ENCODE data around the gene TSPAN10. TPM values are rescaled to one million over a fixed set of nuclear protein-coding genes. Genes with fewer than 3 reads are reported as not detected.
"Not testable (repeated sequence)": the region's sequence is repeated elsewhere in the genome, so short reads cannot be mapped to it uniquely, and the experiment has no call there.

The TSPAN10 gene
- polyA plus RNA-seq (ENCODE audit: insufficient read length in 4 of 4) = 1 to 10 TPM; 2.0 to 6.9 (median 2.2) TPM

DNA sequence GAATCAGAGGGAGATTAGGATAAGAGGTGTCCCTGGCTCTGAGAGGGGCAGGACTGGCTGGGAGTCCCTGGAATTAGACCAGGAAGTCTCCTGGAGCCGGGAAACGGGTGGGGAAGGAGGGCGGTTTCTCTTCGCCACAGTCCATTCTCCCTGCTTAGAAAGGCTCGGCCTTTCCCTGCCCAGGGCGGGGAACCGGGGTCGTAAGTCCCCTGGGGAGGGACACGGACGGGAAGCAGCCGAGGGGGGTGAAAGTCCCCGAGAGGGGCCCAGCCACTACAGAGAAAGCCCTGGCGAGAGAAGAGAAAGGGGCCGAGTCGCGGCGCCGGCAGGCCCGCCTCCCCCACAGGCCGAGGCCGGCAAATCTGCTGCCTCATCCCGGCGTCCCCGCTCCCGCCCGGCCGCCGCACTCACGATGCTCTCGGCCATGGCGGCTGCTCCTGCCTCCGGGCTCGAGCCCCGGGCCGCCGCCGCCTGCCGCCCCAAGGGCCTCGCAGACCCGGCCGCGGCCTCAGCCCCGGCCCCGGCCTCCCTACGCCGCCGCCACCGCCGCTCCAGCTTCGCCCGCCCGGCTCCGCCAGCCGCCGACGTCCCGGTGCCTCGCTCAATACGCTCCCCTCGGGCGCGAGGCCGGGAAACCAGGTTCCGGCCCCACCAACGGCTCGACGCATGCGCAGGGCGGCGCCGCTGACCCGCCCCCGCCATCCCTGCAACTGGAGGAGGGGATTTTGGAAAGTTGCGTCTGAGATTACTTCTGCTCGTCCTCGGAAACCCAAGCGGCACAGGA lies at the start of gene TSPAN10, which contains the start of gene NPLOC4:
TSS of gene TSPAN10 (plus strand) at position 692 of the 784 bp plus-strand sequence. CDS start 5,217 bp downstream, outside the sequence.
TSS of gene NPLOC4 (minus strand) at position 608 of the 784 bp plus-strand sequence. CDS start at position 426, 182 bp downstream.
- DNase-seq (ENCODE audit: low read depth in 4 of 4, low spot score in 3 of 4) = peak; percentile 63 to 75 (median 73)

DNA sequence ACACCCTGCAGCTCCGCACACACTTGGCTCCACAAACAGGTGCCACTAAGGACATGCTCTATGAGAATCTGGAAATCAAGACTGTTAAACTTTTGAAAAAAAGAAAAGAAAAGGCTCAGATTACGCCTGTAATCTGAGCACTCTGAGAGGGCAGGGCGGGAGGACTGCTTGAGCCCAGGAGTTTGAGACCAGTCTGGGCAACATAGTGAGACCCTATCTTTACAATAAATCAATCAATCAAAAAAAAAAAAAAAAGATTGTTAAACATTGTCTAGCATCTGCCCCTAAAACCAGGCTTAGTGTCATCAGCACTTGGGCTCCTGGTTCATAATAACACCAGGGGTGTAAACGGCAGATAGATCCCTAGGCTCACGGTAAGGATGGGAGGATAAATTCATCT lies 47.4 kb upstream of the TSPAN10 start:
- DNase-seq (ENCODE audit: low read depth in 4 of 4, low spot score in 3 of 4) = no peak

DNA sequence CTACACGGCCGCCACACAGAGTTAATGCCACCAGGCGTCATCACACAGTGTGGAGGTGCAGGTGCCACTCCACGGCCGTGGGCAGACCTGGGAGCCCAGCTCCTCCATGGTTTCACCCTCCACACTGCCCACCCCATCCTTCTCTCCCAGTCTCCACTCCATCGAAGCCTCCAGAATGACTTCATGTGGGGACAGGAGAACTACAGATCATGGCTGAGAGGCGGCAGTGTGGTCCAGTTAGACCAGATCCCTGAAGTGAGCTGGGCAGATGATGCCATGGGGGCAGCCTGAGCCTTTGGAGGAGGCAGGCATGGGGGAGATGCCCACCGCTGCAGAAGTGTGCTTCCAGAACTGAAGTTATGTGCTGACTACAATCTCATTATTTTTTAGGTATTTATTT lies 46.9 kb upstream of the TSPAN10 start:
- no peak for DNase-seq (ENCODE audit: low read depth in 4 of 4, low spot score in 3 of 4)

DNA sequence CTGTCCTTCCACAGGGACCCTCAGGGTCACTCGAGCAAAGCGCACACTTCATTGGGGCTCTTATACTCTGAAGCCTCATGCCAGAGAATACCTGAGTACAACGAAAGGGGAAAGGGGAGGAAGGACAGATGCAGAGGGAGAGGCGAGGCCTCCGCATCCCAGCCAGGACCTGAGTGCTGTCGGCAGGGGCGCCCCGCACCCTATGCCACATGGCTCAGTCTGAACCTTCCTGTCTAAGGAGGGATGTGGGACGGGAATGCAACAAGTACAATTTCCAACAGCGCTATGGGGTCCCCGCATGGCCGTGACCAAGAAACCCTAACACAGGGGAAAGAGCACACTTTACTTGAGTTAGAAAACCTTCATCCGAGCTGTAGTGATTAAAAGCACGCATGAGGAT lies 45.0 kb upstream of the TSPAN10 start:
- DNase-seq (ENCODE audit: low read depth in 4 of 4, low spot score in 3 of 4) = no peak

DNA sequence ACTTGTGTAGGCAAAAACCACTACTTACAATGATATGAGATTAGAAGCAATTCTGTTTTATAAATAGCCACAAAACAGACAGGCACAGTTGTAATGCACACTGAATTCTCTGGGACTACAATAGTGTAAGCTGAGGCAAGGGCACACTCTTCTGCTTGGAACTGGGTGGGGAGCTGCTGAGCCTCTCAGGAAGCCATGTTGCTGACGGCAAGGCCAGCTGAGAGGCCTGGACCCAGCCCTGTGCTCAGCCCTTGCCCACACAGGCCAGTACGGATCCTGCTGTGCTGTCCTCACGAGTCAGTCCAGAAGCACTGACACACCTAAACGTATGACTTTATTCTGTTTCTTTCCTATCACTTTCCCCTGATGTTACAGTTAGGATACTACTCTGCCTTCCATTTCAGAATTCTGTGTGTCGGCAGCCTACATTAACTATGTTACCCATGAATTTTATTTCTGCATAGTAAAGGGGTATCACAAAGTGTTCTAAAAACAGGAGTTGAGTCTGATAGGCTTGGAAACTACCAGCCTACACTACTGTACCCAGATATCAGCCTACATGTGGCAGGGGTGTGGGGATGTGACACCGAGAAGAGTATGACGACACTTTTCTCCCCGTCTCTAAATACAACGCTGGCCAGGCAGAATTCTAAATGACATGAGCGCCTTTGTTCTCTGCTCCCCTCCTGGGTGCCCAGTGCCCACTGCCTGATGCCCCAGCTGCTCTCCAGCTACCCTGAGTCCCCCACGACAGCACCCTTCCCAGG lies 43.7 kb upstream of the TSPAN10 start:
- DNase-seq (ENCODE audit: low read depth in 4 of 4, low spot score in 3 of 4) = no peak

GRCh38 chr17:81599719-81600486 lies 37.1 kb upstream of the TSPAN10 start:
- DNase-seq (ENCODE audit: low read depth in 4 of 4, low spot score in 3 of 4) = no peak

GRCh38 chr17:81601525-81602120 lies 35.4 kb upstream of the TSPAN10 start:
- peak; percentile 35 to 60 (median 42) for DNase-seq (ENCODE audit: low read depth in 4 of 4, low spot score in 3 of 4)

- no peak for DNase-seq (ENCODE audit: low read depth in 4 of 4, low spot score in 3 of 4)
Measured at GRCh38 chr17:81603846-81604610, 33.0 kb upstream of the TSPAN10 start.

DNA sequence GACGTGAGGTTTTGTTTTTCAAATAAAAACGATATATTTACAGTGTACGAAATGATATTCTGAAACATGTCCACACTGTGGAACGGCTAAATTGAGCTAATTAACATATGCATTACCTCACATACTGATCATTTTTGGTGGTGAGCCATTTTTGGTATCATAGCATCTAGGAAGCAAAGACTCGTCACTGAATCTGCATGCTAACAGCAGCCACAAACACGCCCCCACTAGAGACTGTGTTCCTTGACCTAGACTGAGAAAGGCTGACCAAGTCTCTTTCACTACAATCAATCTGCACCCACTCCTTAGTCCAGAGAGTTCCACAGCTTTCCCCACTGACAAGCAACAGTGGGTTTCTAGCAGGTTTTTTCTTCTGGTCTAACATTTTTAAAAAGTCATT lies 29.6 kb upstream of the TSPAN10 start:
- no peak for DNase-seq (ENCODE audit: low read depth in 4 of 4, low spot score in 3 of 4)

GRCh38 chr17:81608082-81608481 lies 28.9 kb upstream of the TSPAN10 start:
- no peak for DNase-seq (ENCODE audit: low read depth in 4 of 4, low spot score in 3 of 4)

DNA sequence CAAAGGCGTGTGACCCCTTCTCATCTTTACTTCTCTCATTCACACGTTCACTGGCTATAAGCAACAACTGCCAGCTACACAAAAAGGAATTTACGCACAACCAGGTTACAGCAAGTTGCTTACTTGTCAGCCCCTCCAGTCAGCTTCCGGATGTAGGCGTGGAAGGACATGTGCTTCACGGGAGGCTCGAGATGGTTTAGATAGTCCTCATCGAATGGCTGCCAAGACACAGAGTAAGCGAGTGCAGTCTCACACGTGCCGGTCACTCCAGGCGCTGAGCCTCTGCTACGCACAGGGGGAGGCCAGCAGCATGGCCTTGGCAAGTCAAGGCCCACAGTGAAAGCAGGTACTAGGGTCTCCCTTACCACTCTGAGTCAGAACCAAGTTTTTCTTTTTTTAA lies 28.4 kb upstream of the TSPAN10 start:
- DNase-seq (ENCODE audit: low read depth in 4 of 4, low spot score in 3 of 4) = no peak

DNA sequence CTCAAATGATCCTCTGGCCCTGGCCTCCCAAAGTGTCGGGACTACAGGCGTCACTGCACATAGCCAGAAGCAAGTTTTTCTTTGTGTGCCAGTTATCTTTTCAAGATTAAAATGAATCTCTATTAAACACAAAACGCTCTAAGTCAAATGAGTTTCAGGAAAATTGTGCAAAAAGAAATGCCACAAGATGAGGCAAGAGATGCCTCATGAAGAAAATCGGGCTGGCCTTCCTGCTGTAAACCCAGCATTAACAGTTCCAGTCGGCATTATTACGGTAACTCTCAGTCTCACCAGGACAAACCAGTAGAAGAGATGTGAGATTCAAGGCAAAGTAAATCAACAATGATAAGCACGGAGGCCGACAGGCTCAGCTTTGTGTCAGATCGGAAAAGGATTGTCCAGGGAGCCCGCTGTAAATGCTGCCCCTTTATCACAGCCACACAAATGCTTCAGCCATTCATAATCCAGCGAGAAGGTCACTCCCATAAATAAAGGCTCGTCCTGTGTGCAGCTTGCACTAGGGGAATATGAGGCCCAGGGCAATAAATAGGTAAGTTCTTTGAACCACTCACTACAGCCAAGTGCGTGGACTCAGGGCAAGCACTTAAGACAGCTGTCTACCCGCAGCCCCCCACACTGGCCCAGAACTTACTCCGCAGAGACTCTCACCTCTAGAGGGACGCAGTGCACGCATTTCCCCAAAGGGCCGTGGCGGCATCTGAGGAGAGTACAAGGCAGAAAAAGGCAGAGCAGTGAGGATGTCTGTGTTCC lies 27.3 kb upstream of the TSPAN10 start:
- no peak for DNase-seq (ENCODE audit: low read depth in 4 of 4, low spot score in 3 of 4)

DNA sequence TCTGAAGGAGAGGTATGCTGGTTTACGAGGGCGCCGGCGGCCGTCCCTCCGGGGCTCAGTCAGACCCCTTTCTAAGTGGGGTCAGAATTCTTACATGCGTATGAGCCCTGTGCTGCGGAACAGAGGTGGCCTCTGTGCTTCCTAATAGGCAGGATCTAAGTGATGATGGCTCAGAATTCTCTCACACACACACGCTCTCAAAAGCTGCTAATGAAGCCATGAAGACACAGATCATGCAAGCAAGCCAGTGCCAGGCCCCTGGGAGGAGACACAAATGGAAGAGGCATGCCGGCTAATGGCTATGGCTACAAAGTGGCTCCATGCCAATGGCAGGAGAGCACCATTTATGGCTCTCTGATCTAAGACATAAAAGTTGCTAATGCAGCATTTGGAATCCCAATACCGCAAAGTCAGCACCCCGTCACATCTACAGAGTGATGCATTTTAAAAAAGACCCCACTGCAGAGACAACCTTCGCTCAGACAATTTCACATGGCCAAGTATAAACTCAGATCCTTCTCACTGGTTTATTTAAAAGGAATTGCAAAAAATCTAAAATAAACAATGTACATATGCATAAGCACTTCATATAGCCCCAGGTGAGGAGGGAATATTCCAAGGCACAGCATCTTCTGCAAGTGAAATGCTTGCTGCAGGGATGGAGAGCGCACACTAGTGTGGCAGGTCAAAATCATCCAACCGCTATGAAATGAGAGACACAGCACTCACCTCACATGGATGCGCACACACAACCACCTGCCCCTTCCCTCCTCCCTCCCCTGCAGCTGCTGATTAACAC lies 24.6 kb upstream of the TSPAN10 start:
- no peak for DNase-seq (ENCODE audit: low read depth in 4 of 4, low spot score in 3 of 4)

- no peak for DNase-seq (ENCODE audit: low read depth in 4 of 4, low spot score in 3 of 4)
Measured at GRCh38 chr17:81615401-81615930, 21.5 kb upstream of the TSPAN10 start.

DNA sequence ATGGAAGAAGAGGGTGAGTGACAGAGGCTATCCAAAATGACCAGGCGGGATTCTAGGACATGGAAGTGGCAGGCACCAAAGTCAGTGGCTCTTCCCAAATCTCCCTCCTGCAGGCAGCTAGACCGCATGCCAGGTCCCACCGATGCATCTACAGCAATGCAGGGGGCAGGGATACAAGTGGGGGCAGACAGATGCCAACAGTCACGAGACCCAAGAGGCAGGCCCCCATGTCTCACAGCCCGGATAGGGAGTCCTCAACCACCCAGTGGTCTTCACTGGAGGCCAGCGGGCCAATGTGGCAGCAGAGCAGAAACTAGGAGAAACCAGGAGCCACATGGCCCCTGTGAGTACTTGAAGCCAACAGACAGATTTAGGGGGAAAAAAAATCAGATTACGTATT lies 20.1 kb upstream of the TSPAN10 start:
- DNase-seq (ENCODE audit: low read depth in 4 of 4, low spot score in 3 of 4) = no peak

DNA sequence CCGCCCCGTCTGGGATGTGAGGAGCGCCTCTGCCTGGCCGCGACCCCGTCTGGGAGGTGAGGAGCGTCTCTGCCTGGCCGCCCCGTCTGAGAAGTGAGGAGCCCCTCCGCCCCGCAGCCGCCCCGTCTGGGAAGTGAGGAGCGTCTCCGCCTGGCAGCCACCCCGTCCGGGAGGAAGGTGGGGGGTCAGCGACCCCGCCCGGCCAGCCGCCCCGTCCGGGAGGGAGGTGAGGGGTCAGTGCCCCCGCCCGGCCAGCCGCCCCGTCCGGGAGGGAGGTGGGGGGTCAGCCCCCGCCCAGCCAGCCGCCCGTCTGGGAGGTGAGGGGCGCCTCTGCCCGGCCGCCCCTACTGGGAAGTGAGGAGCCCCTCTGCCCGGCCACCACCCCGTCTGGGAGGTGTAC lies 18.7 kb upstream of the TSPAN10 start:
- DNase-seq (ENCODE audit: low read depth in 4 of 4, low spot score in 3 of 4) = not testable (repeated sequence)

DNA sequence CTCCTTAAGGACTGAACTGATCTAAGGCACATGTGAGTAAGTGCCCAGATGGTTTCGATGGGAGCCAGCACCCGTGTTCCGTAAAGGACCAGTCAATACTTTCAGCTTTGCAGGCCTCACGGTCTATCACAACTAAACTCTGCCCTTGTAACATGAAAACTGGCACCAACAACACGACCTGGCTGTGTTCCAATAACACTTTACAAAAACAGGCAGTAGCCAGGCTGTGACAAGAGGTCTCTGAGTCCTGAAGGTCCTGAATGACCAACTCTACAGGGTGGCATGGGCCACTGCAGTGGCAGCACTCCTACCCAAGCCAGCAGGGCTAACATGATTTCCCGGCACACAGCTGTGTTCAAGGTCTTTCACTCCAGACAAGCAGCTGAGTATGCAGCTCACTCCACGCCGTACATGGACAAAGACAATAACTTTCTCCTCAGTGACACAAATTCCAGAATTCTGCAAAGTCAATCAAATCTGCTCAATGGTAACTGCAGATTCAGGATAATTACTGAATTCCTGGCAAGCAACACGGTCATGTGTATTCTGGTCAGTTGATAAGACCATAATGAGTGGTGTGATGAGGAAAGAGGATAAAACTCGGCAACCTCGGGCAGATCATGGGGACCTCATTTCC lies 15.4 kb upstream of the TSPAN10 start:
- DNase-seq (ENCODE audit: low read depth in 4 of 4, low spot score in 3 of 4) = no peak

GRCh38 chr17:81630274-81630673 lies 6.7 kb upstream of the TSPAN10 start:
- DNase-seq (ENCODE audit: low read depth in 4 of 4, low spot score in 3 of 4) = no peak
